Glutamatergic neuron (in vitro differentiated cells): ENCODE data around the gene SLC15A1. TPM values are rescaled to one million over a fixed set of nuclear protein-coding genes. Genes with fewer than 3 reads are reported as not detected.

Experiments
- total RNA-seq: library from RNA; stranded (reverse); fragmentation: NEBNext Ultra II Directional; extraction: Animal tissue kit (Norgen Biotek cat#: 25700); gene quantifications from one replicate; pipeline ENCODE4 v1.2.1, GENCODE V29; 2021; ENCODE audit not compliant: unreplicated experiment

SLC15A1 gene
- total RNA-seq, 1 donor from 2014 or later = not detected

Other genes with a start within 250 kb of the SLC15A1 start
- 188 TPM for gene STK24, start 175.6 kb downstream of the SLC15A1 start, total RNA-seq
- 4.5 TPM for gene DOCK9, start 225.4 kb upstream of the SLC15A1 start, total RNA-seq